Activated naive CD8-positive, alpha-beta T cell treated with anti-CD3 and anti-CD28 coated beads for 36 hours (primary cell): ENCODE data around the gene MYL3. TPM values are rescaled to one million over a fixed set of nuclear protein-coding genes. Genes with fewer than 3 reads are reported as not detected.
A peak's percentile ranks its signal among the peaks of the same experiment; 100 is the strongest.

Experiments used
- DNase-seq: peaks from one replicate; pipeline ENCODE4 v3.0.0; 2021
- H3K27ac Mint-ChIP-seq: one replicate; pipeline ENCODE4 v1.8.0; 2022; ENCODE audit warnings: mild to moderate bottlenecking, moderate library complexity, mixed read lengths
- H3K27me3 Mint-ChIP-seq: one replicate; pipeline ENCODE4 v1.8.0; 2022; ENCODE audit warnings: mild to moderate bottlenecking, mixed read lengths
- H3K36me3 Mint-ChIP-seq: one replicate; pipeline ENCODE4 v1.8.0; 2021; ENCODE audit warnings: mild to moderate bottlenecking, mixed read lengths
- H3K4me1 Mint-ChIP-seq: one replicate; pipeline ENCODE4 v1.8.0; 2021; ENCODE audit warnings: mixed read lengths
- H3K4me3 Mint-ChIP-seq: one replicate; pipeline ENCODE4 v1.8.0; 2022; ENCODE audit warnings: mild to moderate bottlenecking, moderate library complexity, mixed read lengths
- H3K9me3 Mint-ChIP-seq: one replicate; pipeline ENCODE4 v1.8.0; 2022; ENCODE audit warnings: mixed read lengths
- total RNA-seq, 2 experiments: library from RNA; stranded (reverse); gene quantifications; one replicate each; pipeline ENCODE4 v1.2.3, GENCODE V29; 2021

MYL3 gene
- total RNA-seq, 2 experiments from 2014 or later = not detected

DNA sequence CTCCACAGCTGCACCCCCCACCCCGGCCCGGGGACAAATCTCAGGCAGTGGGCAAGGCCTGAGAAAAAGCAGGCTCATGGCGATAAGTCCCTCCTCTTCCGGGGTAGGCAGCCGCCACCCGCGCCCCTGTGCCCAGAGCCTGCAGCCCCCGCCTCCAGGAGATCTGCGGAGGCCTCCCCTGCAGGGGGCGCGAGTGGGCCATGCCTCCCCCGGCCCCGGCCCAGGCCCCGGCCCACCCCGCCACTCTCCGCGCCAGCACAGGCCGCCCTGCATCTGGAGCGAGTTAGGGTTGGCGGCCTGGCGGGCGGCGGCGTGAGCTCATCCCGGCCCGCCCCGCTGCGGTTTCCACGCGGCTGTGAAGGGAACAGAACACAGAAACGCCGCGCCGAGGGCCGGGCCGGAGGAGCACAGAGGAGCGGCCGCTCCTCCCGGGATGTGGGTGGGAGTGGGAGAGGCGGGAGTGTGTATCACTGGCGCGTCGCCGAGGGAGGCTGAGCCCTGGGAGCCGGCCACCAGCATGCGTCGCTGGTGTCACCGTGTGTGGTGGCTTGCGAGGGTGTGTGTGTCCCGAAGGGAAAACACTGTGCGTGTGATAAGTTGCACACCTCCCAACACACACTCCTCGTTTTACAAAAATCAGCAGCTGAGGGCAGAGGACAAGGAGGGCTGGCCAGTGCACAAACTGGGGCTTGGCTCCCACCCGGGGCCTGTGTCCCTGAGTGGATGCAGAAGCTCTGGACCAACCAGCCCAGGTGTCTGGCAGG is 17.2 kb downstream of the MYL3 start:
- peak; percentile 79 for DNase-seq
- H3K27ac Mint-ChIP-seq = no peak overlapping the region
- no peaks in the 10 kb centered on the region for H3K4me1 Mint-ChIP-seq
- H3K27me3 Mint-ChIP-seq = peaks cover 5% of the 10 kb centered on the region
- peaks cover 14% of the 10 kb centered on the region for H3K9me3 Mint-ChIP-seq
- no peaks in the 10 kb centered on the region for H3K36me3 Mint-ChIP-seq
- H3K4me3 Mint-ChIP-seq = peak overlapping the region; percentile 74

DNA sequence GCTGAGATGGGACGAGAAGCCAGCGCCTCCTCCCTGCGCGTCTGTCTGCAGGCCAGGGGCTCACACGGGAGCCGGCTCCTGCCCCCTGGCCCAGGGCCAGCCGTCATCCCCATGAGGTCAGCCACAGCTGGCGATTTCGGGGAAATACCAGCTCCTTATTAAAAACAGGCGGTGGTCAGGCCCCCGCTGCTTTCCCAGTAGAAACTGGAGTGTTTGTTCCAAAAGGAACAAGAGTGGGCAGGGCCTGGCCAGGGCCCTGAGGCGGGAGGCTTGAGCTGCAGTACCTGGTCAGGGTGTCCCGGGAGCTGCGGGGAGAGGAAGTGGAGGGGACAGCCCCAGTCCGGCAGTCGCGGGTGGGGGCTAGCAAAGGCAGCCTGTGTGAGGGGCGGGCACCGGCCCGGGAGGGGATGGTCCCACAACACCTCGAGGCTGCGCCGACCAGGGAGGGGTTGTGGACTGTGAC is 17.8 kb downstream of the MYL3 start:
- no peak for DNase-seq
- no peaks in the 10 kb centered on the region for H3K4me1 Mint-ChIP-seq

DNA sequence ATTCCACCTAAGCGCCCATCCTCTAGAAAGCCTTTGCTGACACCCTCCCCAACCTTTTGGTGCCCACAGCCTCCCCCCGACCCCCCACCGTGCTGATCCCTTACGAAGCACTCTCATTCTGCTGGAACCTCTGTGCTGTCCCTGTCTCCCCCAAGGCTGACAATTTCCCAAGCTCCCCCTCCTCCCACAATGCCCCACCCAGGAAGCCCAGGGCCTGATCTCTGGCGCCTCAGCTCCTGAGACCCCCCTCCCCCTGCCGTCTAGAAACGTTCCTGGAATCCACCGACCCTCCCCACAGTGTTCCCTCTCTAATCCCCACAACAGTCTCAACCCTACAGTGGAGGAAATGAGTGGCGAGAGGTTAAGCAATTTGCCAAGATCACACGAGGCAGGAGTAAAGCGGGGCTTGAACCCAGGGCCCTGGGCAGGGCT is 18.3 kb downstream of the MYL3 start:
- H3K27me3 Mint-ChIP-seq = peaks cover 5% of the 10 kb centered on the region
- no peaks in the 10 kb centered on the region for H3K36me3 Mint-ChIP-seq
- no peaks in the 10 kb centered on the region for H3K4me1 Mint-ChIP-seq
- DNase-seq = no peak
- H3K9me3 Mint-ChIP-seq = peaks cover 24% of the 10 kb centered on the region
- H3K27ac Mint-ChIP-seq = no peak overlapping the region
- H3K4me3 Mint-ChIP-seq = peak overlapping the region; percentile 74

More for the DNA sequence above, 17.8 kb downstream of the MYL3 start:
- H3K27me3 Mint-ChIP-seq = peaks cover 5% of the 10 kb centered on the region
- H3K4me3 Mint-ChIP-seq = peak overlapping the region; percentile 74
- H3K9me3 Mint-ChIP-seq = peaks cover 20% of the 10 kb centered on the region
- H3K36me3 Mint-ChIP-seq = no peaks in the 10 kb centered on the region
- peak overlapping the region; percentile 73 for H3K27ac Mint-ChIP-seq

DNA sequence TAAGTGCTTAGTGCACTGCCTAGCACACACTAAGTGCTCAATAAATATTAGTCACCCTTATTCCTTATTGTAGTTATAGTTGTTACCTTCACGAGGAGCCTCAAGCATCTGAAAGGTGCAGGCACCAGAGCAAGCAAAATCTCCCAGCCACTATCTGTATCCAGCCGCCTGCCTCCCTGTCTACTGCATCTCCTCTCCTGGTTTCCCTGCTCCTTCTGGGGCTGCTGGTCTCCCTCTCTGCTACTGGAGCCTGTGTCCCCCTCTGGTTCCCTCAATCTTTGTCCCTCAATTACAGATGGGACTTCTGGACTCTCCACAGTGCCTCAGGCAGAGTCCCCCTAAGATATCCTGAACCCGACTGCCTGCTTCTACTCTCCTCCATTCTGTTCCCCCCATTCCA is 18.8 kb downstream of the MYL3 start:
- Mint-ChIP-seq H3K9me3 (peaks cover 26% of the 10 kb centered on the region), H3K36me3 (peaks cover under 1% of the 10 kb centered on the region), H3K4me1 (no peaks in the 10 kb centered on the region), H3K4me3 (no peak overlapping the region), H3K27me3 (peaks cover 5% of the 10 kb centered on the region), H3K27ac (no peak overlapping the region)
- no peak for DNase-seq

- Mint-ChIP-seq H3K9me3 (peaks cover 33% of the 10 kb centered on the region), H3K36me3 (peaks cover 4% of the 10 kb centered on the region), H3K4me1 (no peaks in the 10 kb centered on the region), H3K4me3 (no peak overlapping the region), H3K27ac (no peak overlapping the region), H3K27me3 (peaks cover 5% of the 10 kb centered on the region)
- no peak for DNase-seq
Observed at GRCh38 chr3:46843508-46843907, 19.7 kb downstream of the MYL3 start.

- H3K27me3 Mint-ChIP-seq = peaks cover 5% of the 10 kb centered on the region
- H3K36me3 Mint-ChIP-seq = peaks cover 10% of the 10 kb centered on the region
- H3K9me3 Mint-ChIP-seq = peaks cover 39% of the 10 kb centered on the region
Observed at GRCh38 chr3:46840491-46840890, 22.8 kb downstream of the MYL3 start.

GRCh38 chr3:46838301-46838700 is 24.9 kb downstream of the MYL3 start:
- H3K4me1 Mint-ChIP-seq = no peaks in the 10 kb centered on the region
- H3K36me3 Mint-ChIP-seq = peaks cover 10% of the 10 kb centered on the region
- no peaks in the 10 kb centered on the region for H3K27me3 Mint-ChIP-seq
- no peak for DNase-seq
- no peak overlapping the region for H3K27ac Mint-ChIP-seq
- H3K4me3 Mint-ChIP-seq = no peak overlapping the region
- H3K9me3 Mint-ChIP-seq = peaks cover 38% of the 10 kb centered on the region

More at GRCh38 chr3:46840491-46840890, 22.8 kb downstream of the MYL3 start:
- Mint-ChIP-seq H3K4me3 (no peak overlapping the region), H3K4me1 (no peaks in the 10 kb centered on the region), H3K27ac (no peak overlapping the region)
- DNase-seq = no peak

GRCh38 chr3:46835491-46835890 is 27.8 kb downstream of the MYL3 start:
- Mint-ChIP-seq H3K27me3 (no peaks in the 10 kb centered on the region), H3K4me3 (no peak overlapping the region), H3K9me3 (peaks cover 19% of the 10 kb centered on the region), H3K4me1 (no peaks in the 10 kb centered on the region), H3K27ac (no peak overlapping the region), H3K36me3 (peaks cover 10% of the 10 kb centered on the region)
- no peak for DNase-seq

DNA sequence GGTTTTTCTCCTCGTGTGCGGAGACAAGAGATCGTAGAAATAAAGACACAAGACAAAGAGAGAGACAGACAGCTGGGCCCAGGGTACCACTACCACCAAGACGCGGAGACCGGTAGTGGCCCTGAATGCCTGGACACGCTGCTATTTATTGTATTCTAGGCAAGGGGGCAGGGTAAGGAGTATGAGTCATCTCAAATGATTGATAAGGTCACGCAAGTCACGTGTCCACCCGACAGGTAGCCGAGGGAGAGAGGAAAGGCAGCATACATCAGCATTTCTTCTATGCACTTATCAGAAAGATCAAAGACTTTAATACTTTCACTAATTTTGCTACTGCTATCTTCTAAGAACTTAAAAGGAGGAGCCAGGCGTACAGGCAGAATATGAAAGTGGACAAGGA is 28.2 kb downstream of the MYL3 start:
- Mint-ChIP-seq H3K4me3 (no peak overlapping the region), H3K36me3 (peaks cover 10% of the 10 kb centered on the region), H3K27me3 (no peaks in the 10 kb centered on the region), H3K4me1 (peaks cover 3% of the 10 kb centered on the region), H3K9me3 (peaks cover 18% of the 10 kb centered on the region), H3K27ac (no peak overlapping the region)
- DNase-seq = no peak

GRCh38 chr3:46833346-46834300 is 29.6 kb downstream of the MYL3 start:
- DNase-seq = no peak
- Mint-ChIP-seq H3K27ac (no peak overlapping the region), H3K4me1 (peaks cover 11% of the 10 kb centered on the region), H3K9me3 (peaks cover 13% of the 10 kb centered on the region), H3K4me3 (no peak overlapping the region), H3K27me3 (no peaks in the 10 kb centered on the region), H3K36me3 (peaks cover 9% of the 10 kb centered on the region)

DNA sequence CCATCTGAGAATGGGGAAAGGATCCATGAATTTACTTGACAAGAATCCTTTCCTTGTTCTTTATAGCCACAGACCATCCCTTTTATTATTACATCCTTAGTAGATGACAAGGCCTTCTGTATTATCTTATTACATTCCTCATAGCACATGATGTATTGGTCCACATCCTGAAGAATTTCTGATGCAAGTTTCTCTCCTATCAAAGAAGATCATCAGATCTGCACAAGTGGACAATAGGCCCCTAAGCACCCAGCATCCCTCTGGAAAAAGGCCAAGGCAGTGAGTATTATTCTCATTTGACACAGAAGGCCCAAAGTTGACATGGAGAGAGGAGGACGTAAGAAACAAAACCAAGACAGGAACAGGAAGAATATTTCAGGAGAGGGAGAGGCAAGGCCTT is 31.4 kb downstream of the MYL3 start:
- no peak for DNase-seq
- Mint-ChIP-seq H3K9me3 (peaks cover 6% of the 10 kb centered on the region), H3K4me1 (peaks cover 15% of the 10 kb centered on the region), H3K27ac (no peak overlapping the region), H3K4me3 (no peak overlapping the region), H3K27me3 (no peaks in the 10 kb centered on the region), H3K36me3 (peaks cover 3% of the 10 kb centered on the region)

DNA sequence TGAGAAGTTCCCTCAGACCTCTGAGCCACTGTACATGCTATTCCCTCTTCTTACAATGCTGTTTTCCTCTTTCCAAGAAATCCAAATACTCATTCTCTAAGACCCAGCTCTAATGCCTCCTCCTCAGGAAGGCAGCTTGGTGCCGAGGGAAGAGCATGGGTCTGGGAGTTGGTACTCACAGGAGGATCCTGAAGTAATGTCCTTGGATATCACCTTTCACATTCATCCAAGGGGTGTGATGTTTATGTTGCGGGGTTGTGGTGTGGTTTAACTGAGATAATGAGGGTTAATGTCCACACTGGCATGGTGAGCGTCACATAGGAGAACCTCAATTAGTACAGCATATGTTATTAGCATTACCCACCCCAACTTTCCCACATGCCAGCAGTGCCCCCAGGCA is 31.9 kb downstream of the MYL3 start:
- Mint-ChIP-seq H3K4me3 (no peak overlapping the region), H3K27me3 (peaks cover 4% of the 10 kb centered on the region), H3K36me3 (peaks cover 3% of the 10 kb centered on the region), H3K4me1 (peaks cover 15% of the 10 kb centered on the region), H3K27ac (no peak overlapping the region), H3K9me3 (peaks cover 6% of the 10 kb centered on the region)
- no peak for DNase-seq

DNA sequence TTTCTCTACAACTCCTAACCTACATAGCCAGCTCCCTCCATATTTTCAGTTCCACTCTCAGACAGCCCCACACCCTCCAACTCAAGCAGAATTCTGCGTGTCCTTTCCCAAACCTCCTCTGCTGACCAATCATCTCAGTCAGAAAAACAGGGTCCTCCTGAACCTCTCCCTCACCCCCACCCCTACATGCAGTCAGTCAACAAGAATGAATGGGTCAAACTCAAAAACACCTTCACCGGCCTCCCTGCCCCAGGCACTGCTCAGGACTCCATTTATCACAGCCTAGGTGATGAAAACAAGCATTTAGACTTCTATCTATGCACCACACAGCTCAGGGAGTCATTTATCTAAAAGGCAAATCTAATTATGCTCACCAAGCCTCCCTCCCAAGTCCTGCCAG is 32.4 kb downstream of the MYL3 start:
- Mint-ChIP-seq H3K4me1 (peaks cover 15% of the 10 kb centered on the region), H3K4me3 (no peak overlapping the region), H3K36me3 (peaks cover 3% of the 10 kb centered on the region), H3K27me3 (peaks cover 4% of the 10 kb centered on the region), H3K27ac (no peak overlapping the region), H3K9me3 (peaks cover 6% of the 10 kb centered on the region)
- DNase-seq = no peak

GRCh38 chr3:46829699-46830208 is 33.5 kb downstream of the MYL3 start:
- peak; percentile 71 for DNase-seq
- H3K36me3 Mint-ChIP-seq = peaks cover 3% of the 10 kb centered on the region
- peaks cover 8% of the 10 kb centered on the region for H3K27me3 Mint-ChIP-seq
- H3K27ac Mint-ChIP-seq = peak overlapping the region; percentile 21
- peaks cover 15% of the 10 kb centered on the region for H3K4me1 Mint-ChIP-seq
- peaks cover 6% of the 10 kb centered on the region for H3K9me3 Mint-ChIP-seq
- H3K4me3 Mint-ChIP-seq = no peak overlapping the region

GRCh38 chr3:46825450-46825849 is 37.8 kb downstream of the MYL3 start:
- Mint-ChIP-seq H3K4me3 (no peak overlapping the region), H3K4me1 (peaks cover 15% of the 10 kb centered on the region), H3K27me3 (peaks cover 11% of the 10 kb centered on the region), H3K36me3 (peaks cover 9% of the 10 kb centered on the region), H3K9me3 (peaks cover 26% of the 10 kb centered on the region), H3K27ac (no peak overlapping the region)
- no peak for DNase-seq
